ENCODE results near the gene REXO4.
"Not testable (repeated sequence)": the region's sequence is repeated elsewhere in the genome, so short reads cannot be mapped to it uniquely, and the experiment has no call there.

REXO4 gene

GRCh38 chr9:133386338-133386737, 31.5 kb downstream of the REXO4 start:
- no peak for DNase-seq

GRCh38 chr9:133385452-133385851, 32.4 kb downstream of the REXO4 start:
- DNase-seq = no peak

GRCh38 chr9:133384736-133385321, 33.0 kb downstream of the REXO4 start:
- no peak for DNase-seq

GRCh38 chr9:133383438-133383837, 34.4 kb downstream of the REXO4 start:
- no peak for DNase-seq

- DNase-seq = no peak
Observed at GRCh38 chr9:133382507-133383141, 35.2 kb downstream of the REXO4 start.

- no peak for DNase-seq
Observed at GRCh38 chr9:133380734-133381133, 37.1 kb downstream of the REXO4 start.

GRCh38 chr9:133379153-133380086, 38.4 kb downstream of the REXO4 start:
- DNase-seq = no peak

- DNase-seq = no peak
Observed at GRCh38 chr9:133378408-133378962, 39.3 kb downstream of the REXO4 start.

- DNase-seq = no peak
Observed at GRCh38 chr9:133377721-133378216, 40.0 kb downstream of the REXO4 start.

- not testable (repeated sequence) for DNase-seq
Observed at GRCh38 chr9:133377280-133377679, 40.5 kb downstream of the REXO4 start.

GRCh38 chr9:133375724-133376654, 41.8 kb downstream of the REXO4 start, which contains the start of the genes STKLD1 and SURF4:
STKLD1 (plus strand) TSS chr9:133376366; CDS start chr9:133376474, 108 bp downstream.
SURF4 (minus strand) TSS chr9:133376060; CDS start chr9:133375969, 91 bp downstream.
- DNase-seq = peak; percentile 97

- no peak for DNase-seq
Observed at GRCh38 chr9:133375116-133375723, 42.6 kb downstream of the REXO4 start.

GRCh38 chr9:133374612-133375115, 43.1 kb downstream of the REXO4 start:
- no peak for DNase-seq

GRCh38 chr9:133372144-133372543, 45.7 kb downstream of the REXO4 start:
- no peak for DNase-seq

- no peak for DNase-seq
Observed at GRCh38 chr9:133371261-133371711, 46.5 kb downstream of the REXO4 start.

GRCh38 chr9:133370685-133371084, 47.1 kb downstream of the REXO4 start:
- DNase-seq = no peak

- DNase-seq = no peak
Observed at GRCh38 chr9:133369933-133370332, 47.9 kb downstream of the REXO4 start.

GRCh38 chr9:133369422-133369821, 48.4 kb downstream of the REXO4 start:
- DNase-seq = no peak

- no peak for DNase-seq
Observed at GRCh38 chr9:133368249-133368881, 49.4 kb downstream of the REXO4 start.

GRCh38 chr9:133367778-133368177, 50.0 kb downstream of the REXO4 start:
- no peak for DNase-seq

- no peak for DNase-seq
Observed at GRCh38 chr9:133367221-133367620, 50.6 kb downstream of the REXO4 start.

Measured in left hindlimb (tissue), 1 donor.